HepG2 (cell line): ENCODE data around the gene EGR4. TPM values are rescaled to one million over a fixed set of nuclear protein-coding genes. Genes with fewer than 3 reads are reported as not detected.
A peak's percentile ranks its signal among the peaks of the same experiment; 100 is the strongest.

Experiments
- ATAC-seq: fragments of 200-7000 bp; cut with Tn5 transposase; 3 replicates; pipeline ENCODE4 v1.9.1; 2020; ENCODE audit warnings: mild to moderate bottlenecking, moderate library complexity
- BruUV-seq: library from RNA; stranded (reverse); fragments of 400-500 nt; replicated peaks from 2 replicates; lab custom pipeline; 2021; lab: Mats Ljungman, UMichigan
- CTCF ChIA-PET: fragments of 300-600 bp; formaldehyde crosslinking; extraction: SDS; loops from one replicate; lab custom pipeline; 2021; ENCODE audit warnings: low total read pairs, inconsistent platforms, low intra/inter-chr PET ratio; lab: Yijun Ruan, JAX
- POLR2A ChIA-PET: fragments of 350-600 bp; sonication (Branson Sonifier 250); formaldehyde crosslinking; loops from one replicate; lab custom pipeline; 2020; ENCODE audit warnings: antibody characterized with exemption, inconsistent platforms; lab: Yijun Ruan, JAX
- DNase-seq: peaks from one replicate; pipeline ENCODE4 v3.0.0-alpha.2; 2015; ENCODE audit warnings: low spot score
- FAIRE-seq: peaks from 3 replicates; lab custom pipeline; 2011; peaks lifted over from hg19 to GRCh38; lab: Jason Lieb, UNC
- H2AFZ ChIP-seq: one replicate; pipeline ENCODE4 v1.6.1; 2011; ENCODE audit warnings: low read length, inconsistent platforms
- H3K27ac ChIP-seq: fragments of 300-600 bp; 3 replicates; pipeline ENCODE4 v1.8.0; 2011; ENCODE audit warnings: mixed run types, mild to moderate bottlenecking, mixed read lengths, low read length, inconsistent platforms; ENCODE audit not compliant: insufficient read depth; ENCODE audit errors: extremely low read length
- H3K27me3 ChIP-seq, 2 experiments: fragments of 200-600 bp in 1 of 2; 2 replicates in 1 of 2; 3 replicates in 1 of 2; pipeline versions ENCODE4 v1.6.0 to v1.8.0; 2011; ENCODE audit warnings: low read length in 2 of 2, mild to moderate bottlenecking in 2 of 2, moderate library complexity in 2 of 2, inconsistent platforms in 1 of 2; ENCODE audit not compliant: insufficient read depth in 2 of 2, control insufficient read depth in 1 of 2
- H3K36me3 ChIP-seq, 2 experiments: fragments of 200-600 bp in 1 of 2; replicated peaks in 1 of 2; 2 replicates in 1 of 2; 3 replicates in 1 of 2; pipeline versions ENCODE4 v1.5.1 to v1.8.0; 2011; ENCODE audit warnings: low read length in 2 of 2, inconsistent platforms in 1 of 2; ENCODE audit not compliant: insufficient read depth in 2 of 2, control insufficient read depth in 1 of 2
- H3K4me1 ChIP-seq: 2 replicates; pipeline ENCODE4 v1.5.1; 2012; ENCODE audit warnings: low read length, inconsistent platforms; ENCODE audit not compliant: insufficient read depth
- H3K4me2 ChIP-seq: 2 replicates; pipeline ENCODE4 v1.6.0; 2011; ENCODE audit warnings: low read depth, low read length, inconsistent platforms
- H3K4me3 ChIP-seq, 3 experiments: fragments of 200-600 bp in 1 of 3; sonication (generic), shearing (Covaris generic) in 1 of 3; replicated peaks in 1 of 3; 2 replicates each; pipeline ENCODE4 v1.5.1; 2011 to 2016; ENCODE audit warnings: low read length in 3 of 3, inconsistent platforms in 2 of 3, low read depth in 2 of 3, mild to moderate bottlenecking in 2 of 3, control low read depth in 1 of 3, mixed read lengths in 1 of 3; ENCODE audit not compliant: insufficient read depth in 1 of 3
- H3K79me2 ChIP-seq: one replicate; pipeline ENCODE4 v1.6.1; 2011; ENCODE audit warnings: low read length, inconsistent platforms; ENCODE audit not compliant: insufficient read depth
- H3K9ac ChIP-seq: 2 replicates; pipeline ENCODE4 v1.6.0; 2011; ENCODE audit warnings: mild to moderate bottlenecking, low read depth, low read length, inconsistent platforms; ENCODE audit not compliant: insufficient read depth
- H3K9me3 ChIP-seq: 2 replicates; pipeline ENCODE4 v1.5.1; 2012; ENCODE audit warnings: mild to moderate bottlenecking, low read length
- H4K20me1 ChIP-seq: 2 replicates; pipeline ENCODE4 v1.6.0; 2011; ENCODE audit warnings: inconsistent platforms, mild to moderate bottlenecking, low read length, moderate library complexity; ENCODE audit not compliant: insufficient read depth
- AKAP8 ChIP-seq: sonication (generic); formaldehyde crosslinking; IDR thresholded peaks from 2 replicates; pipeline ENCODE4 v1.5.1; 2020; ENCODE audit warnings: mild to moderate bottlenecking, missing genetic modification reagents
- BHLHE40 ChIP-seq: IDR thresholded peaks from 2 replicates; pipeline ENCODE4 v1.6.1; 2011; ENCODE audit warnings: low read length, improper control_type of control experiment
- CBX2 ChIP-seq, 2 experiments: fragments of 200-600 bp in 1 of 2; sonication (generic); formaldehyde crosslinking in 1 of 2; IDR thresholded peaks; 2 replicates each; pipeline versions ENCODE4 v1.7.0 to v1.8.1; 2018 to 2022; ENCODE audit warnings: low read depth in 2 of 2, low read length in 1 of 2, mild to moderate bottlenecking in 1 of 2, missing genetic modification reagents in 1 of 2
- POLR2G ChIP-seq: fragments of 200-400 bp; formaldehyde crosslinking; IDR thresholded peaks from 2 replicates; pipeline ENCODE4 v1.6.1; 2018; ENCODE audit warnings: mild to moderate bottlenecking, low read depth, low read length, moderate library complexity
- YEATS2 ChIP-seq: sonication (generic); formaldehyde crosslinking; IDR thresholded peaks from 2 replicates; pipeline ENCODE4 v1.4.0; 2020; ENCODE audit warnings: missing genetic modification reagents, borderline replicate concordance
- ZZZ3 ChIP-seq: sonication (generic); formaldehyde crosslinking; IDR thresholded peaks from 2 replicates; pipeline ENCODE4 v1.4.0; 2020; ENCODE audit warnings: missing genetic modification reagents, mild to moderate bottlenecking, borderline replicate concordance
- WGBS: methylation state at CpG from one replicate; pipeline ENCODE4 v1.1.6; 2017; ENCODE audit warnings: low lambda C conversion rate; 5-methylcytosine and 5-hydroxymethylcytosine counted together
- in situ Hi-C: cut with HindIII; loops from 2 replicates; pipeline ENCODE4 v1.10.0; 2017; ENCODE audit warnings: low pct_unique_long_range_greater_than_20kb; ENCODE audit not compliant: extremely low pct_ligation_motif_present
- intact Hi-C: fragments of 100-400 bp; cut with micrococcal nuclease; formaldehyde crosslinking; loops from one replicate; pipeline ENCODE4 v1.10.0; 2022; ENCODE audit not compliant: unreplicated experiment
- polyA plus RNA-seq, 8 experiments: library from polyadenylated mRNA; depleted of rRNA in 3 of 8; stranded (reverse) in 7 of 8; unstranded in 1 of 8; fragments of >200 nt; fragmentation: Illumina TruSeq in 4 of 8; extraction: Trizol in 4 of 8; gene quantifications; 2 replicates each; pipeline versions ENCODE4 v1.2.1 to v1.2.3, GENCODE V29; 2011 to 2016; ENCODE audit warnings: low read depth in 4 of 8, missing spikeins in 1 of 8, mixed read lengths in 1 of 8; ENCODE audit not compliant: insufficient read depth in 1 of 8
- total RNA-seq, 5 experiments: library from RNA; depleted of rRNA; stranded (reverse); fragments of >200 nt; fragmentation: Illumina TruSeq; extraction: Trizol; gene quantifications; 2 replicates each; pipeline ENCODE4 v1.2.3, GENCODE V29; 2016; ENCODE audit warnings: low read depth in 1 of 5

Gene EGR4
- total and polyA plus RNA-seq, 2 of the 13 experiments (the other 11 are each of a cell fraction or from before 2014, with no cell fraction given), result not detected

DNA sequence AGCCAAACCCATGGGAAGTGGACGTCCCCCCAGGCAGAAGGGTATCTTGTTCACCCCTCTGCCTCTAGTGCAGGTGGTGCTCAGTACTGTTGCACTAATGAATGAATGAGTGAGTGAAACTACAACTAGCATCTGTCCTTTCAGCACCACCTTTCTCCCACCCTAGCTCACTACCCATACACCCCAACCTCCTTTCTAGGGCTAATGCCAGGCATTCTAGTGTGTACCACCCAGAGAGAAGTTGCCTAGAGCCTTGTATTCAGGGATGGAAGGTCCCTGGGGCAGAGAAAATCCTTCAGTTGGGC, 36.8 kb downstream of the EGR4 start:
- Histone ChIP-seq H3K9ac (no peak overlapping the region), H3K4me3 (no peak overlapping the region), H3K27me3 (no peaks in the 10 kb centered on the region), H3K27ac (no peak overlapping the region), H2AFZ (no peak overlapping the region), H3K79me2 (no peaks in the 10 kb centered on the region), H3K4me1 (peaks cover 18% of the 10 kb centered on the region), H3K36me3 (peaks cover 12 to 36% of the 10 kb centered on the region in 2 experiments), H3K4me2 (no peak overlapping the region), H3K9me3 (no peaks in the 10 kb centered on the region), H4K20me1 (no peaks in the 10 kb centered on the region)
- WGBS, result no CpG with 5 or more reads among the region's 1 CpG
- peak; percentile 10; the same call in 2 of the 3 replicates for ATAC-seq
- no TSS peak for BruUV-seq
- FAIRE-seq, result no peak
- in situ Hi-C loops (no loop called here), intact Hi-C loops (no loop called here)
- ChIA-PET CTCF (no interaction called here), POLR2A (interaction anchor here (0.6 to 1.6 kb wide), 4 partner anchors 9 to 31 kb away, joined by 3 to 8 read pairs (median 4); partner anchors contain the start of genes CCT7 and PRADC1)
- TF ChIP-seq YEATS2 (CRISPR knock-in tag), result no peak
- TF ChIP-seq AKAP8 (CRISPR knock-in tag), result 0 out of 2 replicates have a peak, but pooled peaks have one; percentile 68
- no peak for TF ChIP-seq ZZZ3 (CRISPR knock-in tag)
- DNase-seq, result no peak

DNA sequence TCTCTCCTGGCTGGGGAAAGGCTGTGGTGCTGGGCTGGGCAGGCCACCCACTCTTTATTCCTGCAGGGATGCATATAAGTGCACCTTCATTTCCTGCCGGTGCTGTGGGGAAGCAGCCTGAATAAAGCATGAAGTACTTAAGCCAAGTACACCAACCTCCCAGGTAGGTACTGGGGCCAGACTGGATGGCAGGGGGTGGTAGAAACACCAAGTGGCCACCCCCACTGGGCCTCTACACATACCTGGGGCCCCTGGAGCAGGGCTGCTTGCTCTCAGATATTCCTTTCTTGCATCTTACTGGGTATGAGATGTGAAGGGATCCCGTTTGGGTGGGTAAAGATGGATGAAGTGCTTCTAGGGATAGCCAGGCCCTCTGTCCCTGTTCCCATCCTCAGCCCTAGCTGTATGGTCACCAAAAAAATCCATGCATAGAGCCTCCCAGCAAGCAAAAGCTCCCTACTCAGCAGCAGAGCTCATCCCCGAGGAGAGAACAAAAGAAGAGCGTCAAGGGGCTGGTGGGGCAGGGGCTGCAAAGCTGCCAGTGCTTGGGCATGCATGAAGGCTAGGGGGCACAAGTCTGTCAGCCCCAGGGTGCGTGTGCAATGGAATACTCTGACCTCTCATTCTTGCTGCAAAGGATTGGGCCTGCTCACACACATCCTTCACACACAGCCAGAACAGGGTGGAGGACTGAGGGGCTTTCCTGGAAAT, 37.3 kb downstream of the EGR4 start:
- H2AFZ ChIP-seq, result no peak overlapping the region
- in situ Hi-C loops, result no loop called here
- 58% methylated on average over 5 of the region's 5 CpGs for WGBS
- no peaks in the 10 kb centered on the region for H3K27me3 ChIP-seq
- no peak overlapping the region for H3K9ac ChIP-seq
- no peak overlapping the region for H3K27ac ChIP-seq
- H4K20me1 ChIP-seq, result no peaks in the 10 kb centered on the region
- no peak overlapping the region for H3K4me3 ChIP-seq
- intact Hi-C loops, result no loop called here
- TSS peak; percentile 35 for BruUV-seq
- H3K36me3 ChIP-seq, result peaks cover 16 to 38% of the 10 kb centered on the region in 2 experiments
- H3K4me2 ChIP-seq, result no peak overlapping the region
- no peaks in the 10 kb centered on the region for H3K9me3 ChIP-seq
- TF ChIP-seq POLR2G (peak; percentile 43), CBX2 (IDR thresholded peaks at IDR 0.05; ENCODE audit: low read depth, low read length) (no peak), CBX2 (CRISPR knock-in tag; IDR thresholded peaks at IDR 0.05; ENCODE audit: low read depth) (no peak), BHLHE40 (no peak)
- peak; percentile 8 for ATAC-seq
- no peak for DNase-seq
- no peaks in the 10 kb centered on the region for H3K79me2 ChIP-seq
- FAIRE-seq, result no peak
- ChIA-PET CTCF (no interaction called here), POLR2A (no interaction called here)
- peaks cover 13% of the 10 kb centered on the region for H3K4me1 ChIP-seq
